IPS DF 6.9 (cell line): ENCODE data around the gene HSPA12B.

Experiments
- DNase-seq: peaks from one replicate; pipeline ENCODE4 v3.0.0-alpha.2; 2013; ENCODE audit warnings: low read depth, low spot score
- H3K27ac ChIP-seq: one replicate; pipeline ENCODE4 v1.5.1; 2013; ENCODE audit warnings: low read length, control low read depth
- H3K27me3 ChIP-seq: 2 replicates; pipeline ENCODE4 v1.6.1; 2013; ENCODE audit warnings: mild to moderate bottlenecking, low read length; ENCODE audit not compliant: control insufficient read depth, insufficient read depth
- H3K36me3 ChIP-seq: 2 replicates; pipeline ENCODE4 v1.6.1; 2013; ENCODE audit warnings: low read length; ENCODE audit not compliant: control insufficient read depth, insufficient read depth
- H3K4me1 ChIP-seq: 2 replicates; pipeline ENCODE4 v1.6.1; 2013; ENCODE audit warnings: low read length; ENCODE audit not compliant: control insufficient read depth, insufficient read depth
- H3K4me3 ChIP-seq: 2 replicates; pipeline ENCODE4 v1.5.1; 2013; ENCODE audit warnings: mild to moderate bottlenecking, low read length
- H3K9me3 ChIP-seq: 2 replicates; pipeline ENCODE4 v1.6.1; 2013; ENCODE audit warnings: low read length, inconsistent platforms; ENCODE audit not compliant: control insufficient read depth, insufficient read depth
- WGBS: extraction: QIAGEN DNeasy Blood & Tissue Kit; methylation state at CpG from one replicate; pipeline ENCODE4 v1.1.7; 2013; ENCODE audit warnings: mixed read lengths, missing lambda C conversion rate; ENCODE audit not compliant: insufficient read length, insufficient coverage; 5-methylcytosine and 5-hydroxymethylcytosine counted together

HSPA12B gene

GRCh38 chr20:3712279-3712873, 20.1 kb upstream of the HSPA12B start, which contains the start of gene SIGLEC1:
TSS of gene SIGLEC1 (minus strand) at chr20:3712600. CDS start at chr20:3707128, 5,472 bp downstream.
- H3K27ac ChIP-seq: no peak within 1 kb of the TSS
- H3K36me3 ChIP-seq: no peaks in the 10 kb centered on the region
- no peaks in the 10 kb centered on the region for H3K27me3 ChIP-seq
- H3K4me1 ChIP-seq: no peaks in the 10 kb centered on the region
- no peaks in the 10 kb centered on the region for H3K9me3 ChIP-seq
- H3K4me3 ChIP-seq: no peak within 1 kb of the TSS
- no CpG with 5 or more reads among the region's 15 CpGs for WGBS
- no peak for DNase-seq

GRCh38 chr20:3714092-3714491, 18.4 kb upstream of the HSPA12B start:
- no peak for DNase-seq
- H3K27me3 ChIP-seq: no peaks in the 10 kb centered on the region
- no CpG with 5 or more reads among the region's 4 CpGs for WGBS
- no peaks in the 10 kb centered on the region for H3K4me1 ChIP-seq
- no peaks in the 10 kb centered on the region for H3K36me3 ChIP-seq
- no peak overlapping the region for H3K27ac ChIP-seq
- H3K9me3 ChIP-seq: no peaks in the 10 kb centered on the region
- no peak overlapping the region for H3K4me3 ChIP-seq

GRCh38 chr20:3716195-3716834, 16.2 kb upstream of the HSPA12B start:
- no CpG with 5 or more reads among the region's 4 CpGs for WGBS
- no peaks in the 10 kb centered on the region for H3K27me3 ChIP-seq
- H3K9me3 ChIP-seq: no peaks in the 10 kb centered on the region
- no peaks in the 10 kb centered on the region for H3K36me3 ChIP-seq
- peak; percentile 47 for DNase-seq
- no peak overlapping the region for H3K4me3 ChIP-seq
- H3K4me1 ChIP-seq: no peaks in the 10 kb centered on the region
- no peak overlapping the region for H3K27ac ChIP-seq

GRCh38 chr20:3719046-3719445, 13.4 kb upstream of the HSPA12B start:
- Histone ChIP-seq H3K36me3 (no peaks in the 10 kb centered on the region), H3K27me3 (no peaks in the 10 kb centered on the region), H3K9me3 (no peaks in the 10 kb centered on the region), H3K4me3 (no peak overlapping the region), H3K4me1 (no peaks in the 10 kb centered on the region), H3K27ac (no peak overlapping the region)
- WGBS: no CpG with 5 or more reads among the region's 4 CpGs
- DNase-seq: no peak

- H3K27me3 ChIP-seq: no peaks in the 10 kb centered on the region
- H3K9me3 ChIP-seq: no peaks in the 10 kb centered on the region
- H3K4me3 ChIP-seq: no peak overlapping the region
- no peak for DNase-seq
- H3K27ac ChIP-seq: no peak overlapping the region
- no peaks in the 10 kb centered on the region for H3K36me3 ChIP-seq
- WGBS: no CpG with 5 or more reads among the region's 2 CpGs
- no peaks in the 10 kb centered on the region for H3K4me1 ChIP-seq
These were observed 12.4 kb upstream of the HSPA12B start for GRCh38 chr20:3720068-3720467.

- Histone ChIP-seq H3K27ac (no peak overlapping the region), H3K27me3 (no peaks in the 10 kb centered on the region), H3K9me3 (no peaks in the 10 kb centered on the region), H3K4me3 (no peak overlapping the region), H3K36me3 (no peaks in the 10 kb centered on the region), H3K4me1 (no peaks in the 10 kb centered on the region)
- DNase-seq: no peak
- no CpG with 5 or more reads among the region's 6 CpGs for WGBS
These were observed 11.9 kb upstream of the HSPA12B start for GRCh38 chr20:3720626-3721025.

GRCh38 chr20:3721912-3722311, 10.6 kb upstream of the HSPA12B start:
- no peaks in the 10 kb centered on the region for H3K9me3 ChIP-seq
- H3K27me3 ChIP-seq: no peaks in the 10 kb centered on the region
- DNase-seq: no peak
- no peaks in the 10 kb centered on the region for H3K36me3 ChIP-seq
- no CpG with 5 or more reads among the region's 4 CpGs for WGBS
- no peaks in the 10 kb centered on the region for H3K4me1 ChIP-seq
- no peak overlapping the region for H3K4me3 ChIP-seq
- H3K27ac ChIP-seq: no peak overlapping the region

GRCh38 chr20:3723284-3723683, 9.2 kb upstream of the HSPA12B start:
- no peak overlapping the region for H3K27ac ChIP-seq
- H3K27me3 ChIP-seq: no peaks in the 10 kb centered on the region
- H3K4me1 ChIP-seq: no peaks in the 10 kb centered on the region
- no peak for DNase-seq
- H3K4me3 ChIP-seq: no peak overlapping the region
- no CpG with 5 or more reads among the region's 8 CpGs for WGBS
- H3K9me3 ChIP-seq: no peaks in the 10 kb centered on the region
- H3K36me3 ChIP-seq: no peaks in the 10 kb centered on the region

- Histone ChIP-seq H3K27me3 (no peaks in the 10 kb centered on the region), H3K9me3 (no peaks in the 10 kb centered on the region), H3K4me1 (no peaks in the 10 kb centered on the region), H3K36me3 (no peaks in the 10 kb centered on the region), H3K4me3 (no peak overlapping the region), H3K27ac (no peak overlapping the region)
- no CpG with 5 or more reads among the region's 4 CpGs for WGBS
- no peak for DNase-seq
These were observed 8.1 kb upstream of the HSPA12B start for GRCh38 chr20:3724356-3724755.

- no CpG with 5 or more reads among the region's 11 CpGs for WGBS
- DNase-seq: no peak
- no peak overlapping the region for H3K27ac ChIP-seq
These were observed 5.0 kb upstream of the HSPA12B start for GRCh38 chr20:3727401-3728021.

More at GRCh38 chr20:3727401-3728021, 5.0 kb upstream of the HSPA12B start:
- H3K4me1 ChIP-seq: peaks cover 2% of the 10 kb centered on the region; the same call in 1 of the 2 replicates
- H3K36me3 ChIP-seq: no peaks in the 10 kb centered on the region
- H3K4me3 ChIP-seq: no peak overlapping the region
- H3K27me3 ChIP-seq: no peaks in the 10 kb centered on the region
- H3K9me3 ChIP-seq: no peaks in the 10 kb centered on the region
